ENCODE measurements around the gene KIN. TPM values are rescaled to one million over a fixed set of nuclear protein-coding genes. Genes with fewer than 3 reads are reported as not detected.

KIN gene
- total RNA-seq, 1 donor from 2014 or later = 19.2 TPM

DNA sequence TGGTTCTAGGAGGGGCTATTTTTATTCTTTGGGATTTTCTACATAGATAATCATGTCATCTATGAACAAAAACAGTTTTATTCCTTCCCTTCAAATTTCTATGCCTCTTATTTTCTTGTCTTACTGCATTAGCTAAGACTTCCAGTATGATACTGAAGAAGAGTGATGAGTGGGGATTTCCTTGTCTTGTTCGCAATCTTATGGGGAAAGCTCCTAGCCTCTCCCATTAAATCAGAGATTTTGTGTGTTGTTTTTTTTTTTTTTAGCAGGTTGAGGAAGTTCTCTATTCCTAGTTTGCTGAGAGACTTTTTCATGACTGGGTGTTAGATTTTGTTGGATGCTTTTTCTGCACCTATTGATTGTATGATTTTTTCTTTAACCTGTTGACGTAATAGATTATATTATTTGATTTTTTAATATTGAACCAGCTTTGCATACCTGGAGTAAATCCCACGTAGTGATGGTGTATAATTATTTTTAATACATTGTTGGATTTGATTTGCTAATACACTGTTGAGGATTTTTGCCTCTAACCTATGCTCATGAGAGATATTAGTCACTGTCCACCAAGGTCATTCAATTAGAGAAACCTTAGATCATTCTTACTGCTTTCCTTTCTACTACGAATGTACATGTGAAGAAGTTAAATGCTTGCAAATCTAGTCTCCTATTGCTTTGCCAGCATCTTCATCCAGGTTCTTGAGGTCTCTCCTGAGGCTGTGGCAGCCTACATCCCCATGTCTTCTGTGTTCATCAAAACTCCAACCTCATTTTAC, 6.6 kb upstream of the KIN start:
- peaks cover 23% of the 10 kb centered on the region for H3K4me1 Mint-ChIP-seq
- no peaks in the 10 kb centered on the region for H3K9me3 Mint-ChIP-seq
- H3K4me3 Mint-ChIP-seq = no peak overlapping the region
- TF ChIP-seq, protein P1, sequence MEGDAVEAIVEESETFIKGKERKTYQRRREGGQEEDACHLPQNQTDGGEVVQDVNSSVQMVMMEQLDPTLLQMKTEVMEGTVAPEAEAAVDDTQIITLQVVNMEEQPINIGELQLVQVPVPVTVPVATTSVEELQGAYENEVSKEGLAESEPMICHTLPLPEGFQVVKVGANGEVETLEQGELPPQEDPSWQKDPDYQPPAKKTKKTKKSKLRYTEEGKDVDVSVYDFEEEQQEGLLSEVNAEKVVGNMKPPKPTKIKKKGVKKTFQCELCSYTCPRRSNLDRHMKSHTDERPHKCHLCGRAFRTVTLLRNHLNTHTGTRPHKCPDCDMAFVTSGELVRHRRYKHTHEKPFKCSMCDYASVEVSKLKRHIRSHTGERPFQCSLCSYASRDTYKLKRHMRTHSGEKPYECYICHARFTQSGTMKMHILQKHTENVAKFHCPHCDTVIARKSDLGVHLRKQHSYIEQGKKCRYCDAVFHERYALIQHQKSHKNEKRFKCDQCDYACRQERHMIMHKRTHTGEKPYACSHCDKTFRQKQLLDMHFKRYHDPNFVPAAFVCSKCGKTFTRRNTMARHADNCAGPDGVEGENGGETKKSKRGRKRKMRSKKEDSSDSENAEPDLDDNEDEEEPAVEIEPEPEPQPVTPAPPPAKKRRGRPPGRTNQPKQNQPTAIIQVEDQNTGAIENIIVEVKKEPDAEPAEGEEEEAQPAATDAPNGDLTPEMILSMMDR (IDR thresholded peaks at IDR 0.05; ENCODE audit: unreplicated experiment) = no peak
- peaks cover 38% of the 10 kb centered on the region for H3K36me3 Mint-ChIP-seq
- no peaks in the 10 kb centered on the region for H3K27me3 Mint-ChIP-seq (ENCODE audit: low read depth)
- H3K27ac Mint-ChIP-seq = no peak overlapping the region
- DNase-seq (ENCODE audit: low spot score in 2 of 2, unreplicated experiment in 2 of 2) = no peak

DNA sequence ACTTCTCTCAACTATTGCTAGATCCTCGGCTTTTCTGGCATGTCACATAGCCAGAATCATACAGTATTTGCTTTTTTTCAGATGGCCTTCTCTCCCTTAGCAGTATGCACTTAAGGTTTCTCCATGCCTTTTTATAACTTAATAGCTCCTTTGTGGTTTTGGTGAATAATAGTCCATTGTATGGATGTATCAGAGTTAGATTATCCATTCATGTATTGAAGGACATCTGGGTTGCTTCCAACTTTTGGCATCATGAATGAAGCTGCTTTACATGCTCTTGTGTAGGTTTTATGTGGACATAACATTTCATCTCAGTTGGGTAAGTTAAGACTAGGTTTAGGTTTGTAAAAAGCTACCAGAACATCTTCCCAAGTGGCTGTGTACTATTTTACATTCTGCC, 4.7 kb upstream of the KIN start:
- peak overlapping the region; percentile 28 for H3K27ac Mint-ChIP-seq
- no peaks in the 10 kb centered on the region for H3K9me3 Mint-ChIP-seq
- DNase-seq (ENCODE audit: low spot score in 2 of 2, unreplicated experiment in 2 of 2) = no peak
- H3K4me3 Mint-ChIP-seq = no peak overlapping the region
- H3K27me3 Mint-ChIP-seq (ENCODE audit: low read depth) = no peaks in the 10 kb centered on the region
- peaks cover 32% of the 10 kb centered on the region for H3K4me1 Mint-ChIP-seq
- peaks cover 34% of the 10 kb centered on the region for H3K36me3 Mint-ChIP-seq
- TF ChIP-seq, protein P1 (IDR thresholded peaks at IDR 0.05; ENCODE audit: unreplicated experiment) = no peak

DNA sequence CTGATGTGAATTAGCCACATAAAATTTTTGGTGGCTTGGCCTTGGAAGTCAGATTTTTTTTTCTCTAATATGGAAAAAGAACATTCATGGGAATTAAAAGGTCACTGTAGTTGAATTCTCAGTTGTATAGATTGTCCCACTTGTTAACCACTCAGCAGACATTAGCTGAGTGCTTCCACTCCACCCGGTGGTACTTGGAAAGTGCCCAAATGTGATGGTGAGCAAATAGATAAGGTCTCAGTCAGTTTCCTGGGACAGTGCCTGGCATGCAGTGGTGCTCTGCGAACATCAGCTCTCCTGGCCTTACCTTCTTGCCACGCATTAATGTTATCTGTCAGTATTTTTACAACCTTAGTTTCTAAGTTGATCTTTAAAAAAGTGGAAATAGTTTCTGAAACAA, 1.6 kb upstream of the KIN start:
- TF ChIP-seq, protein P1 (IDR thresholded peaks at IDR 0.05; ENCODE audit: unreplicated experiment) = no peak
- H3K4me3 Mint-ChIP-seq = no peak overlapping the region
- H3K36me3 Mint-ChIP-seq = peaks cover 21% of the 10 kb centered on the region
- no peaks in the 10 kb centered on the region for H3K27me3 Mint-ChIP-seq (ENCODE audit: low read depth)
- no peak overlapping the region for H3K27ac Mint-ChIP-seq
- DNase-seq (ENCODE audit: low spot score in 2 of 2, unreplicated experiment in 2 of 2) = no peak
- no peaks in the 10 kb centered on the region for H3K9me3 Mint-ChIP-seq
- peaks cover 27% of the 10 kb centered on the region for H3K4me1 Mint-ChIP-seq

DNA sequence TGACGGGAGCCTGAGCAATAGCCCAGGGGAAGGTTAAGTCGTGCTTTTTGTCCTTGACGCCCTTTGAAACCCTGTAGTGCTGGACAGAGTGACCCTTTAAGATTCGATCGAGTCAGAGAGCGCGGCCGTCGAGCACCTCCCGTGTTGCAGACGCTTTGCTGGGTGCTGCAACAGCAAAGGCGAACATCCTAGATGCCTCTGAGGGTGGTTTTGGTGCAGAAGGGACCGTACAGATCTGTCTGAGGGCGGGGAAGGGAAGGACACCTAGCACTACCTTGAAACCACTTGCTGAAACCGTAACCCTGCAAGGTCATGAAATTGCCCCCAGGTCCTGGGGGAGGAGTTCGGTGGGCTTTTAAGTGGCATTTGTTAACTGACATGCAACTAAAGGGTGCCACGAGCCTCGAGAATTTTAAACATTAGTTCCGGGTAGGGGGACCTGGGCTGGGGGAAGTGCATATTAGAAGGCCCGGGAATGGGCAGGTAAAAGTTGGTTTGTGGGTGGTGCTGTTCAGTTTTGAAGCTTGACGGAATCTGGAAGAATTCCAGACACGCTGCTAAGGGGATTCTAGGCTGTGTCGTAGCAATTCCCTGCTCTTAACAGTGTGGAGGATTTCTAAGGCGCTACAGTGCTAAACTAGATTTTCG, 970 bp upstream of the KIN start:
- peaks cover 25% of the 10 kb centered on the region for H3K4me1 Mint-ChIP-seq
- no peaks in the 10 kb centered on the region for H3K9me3 Mint-ChIP-seq
- DNase-seq (ENCODE audit: low spot score in 2 of 2, unreplicated experiment in 2 of 2) = no peak
- no peak overlapping the region for H3K4me3 Mint-ChIP-seq
- no peak overlapping the region for H3K27ac Mint-ChIP-seq
- no peaks in the 10 kb centered on the region for H3K27me3 Mint-ChIP-seq (ENCODE audit: low read depth)
- TF ChIP-seq, protein P1 (IDR thresholded peaks at IDR 0.05; ENCODE audit: unreplicated experiment) = no peak
- peaks cover 19% of the 10 kb centered on the region for H3K36me3 Mint-ChIP-seq

DNA sequence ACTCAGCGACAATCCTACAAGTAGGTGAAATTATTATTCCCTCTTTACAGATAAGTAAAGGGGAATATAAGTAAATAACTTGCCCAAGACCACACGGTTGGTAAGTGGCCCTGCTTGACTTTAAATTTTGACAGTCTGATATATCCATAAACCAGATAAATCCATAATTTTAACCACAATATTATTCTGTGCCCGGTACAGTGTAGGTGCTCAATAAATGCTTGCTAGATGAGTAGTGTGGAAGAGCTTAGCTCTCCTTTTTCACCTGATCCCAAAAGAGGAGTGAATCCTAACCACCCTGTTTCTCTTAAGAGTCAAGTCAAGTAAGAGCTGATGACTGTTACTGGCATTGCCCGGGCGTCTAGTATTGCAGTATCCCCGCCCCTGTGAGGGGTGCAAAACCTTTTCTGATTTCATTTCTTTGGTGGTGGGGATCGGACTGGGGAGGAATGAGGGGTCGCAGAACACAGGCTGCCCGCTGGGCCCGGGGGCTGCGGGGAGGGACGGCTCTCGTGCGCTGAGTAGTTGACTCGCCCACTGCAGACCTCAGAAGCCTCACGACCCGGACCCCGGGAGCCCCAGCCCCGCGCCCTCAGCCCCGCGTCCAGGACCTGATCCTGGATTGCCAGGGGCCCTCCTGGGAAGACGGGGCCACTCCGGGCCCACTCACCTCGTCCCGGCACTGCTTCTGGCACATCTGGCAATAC, 490 bp downstream of the KIN start:
- Mint-ChIP-seq H3K27me3 (ENCODE audit: low read depth) (no peaks in the 10 kb centered on the region), H3K4me3 (no peak overlapping the region), H3K4me1 (peaks cover 23% of the 10 kb centered on the region), H3K36me3 (peaks cover 9% of the 10 kb centered on the region), H3K27ac (no peak overlapping the region), H3K9me3 (no peaks in the 10 kb centered on the region)
- no peak for DNase-seq (ENCODE audit: low spot score in 2 of 2, unreplicated experiment in 2 of 2)
- TF ChIP-seq, protein P1 (IDR thresholded peaks at IDR 0.05; ENCODE audit: unreplicated experiment) = no peak
